Breast epithelium (tissue), 4 donors: Measurements from ENCODE around the gene GFRA1. TPM values are rescaled to one million over a fixed set of nuclear protein-coding genes. Genes with fewer than 3 reads are reported as not detected.

Experiments
- DNase-seq, 2 donors: peaks; one replicate each; pipeline ENCODE4 v3.0.0-alpha.2; 2019; ENCODE audit warnings: low spot score in 2 of 2
- H3K27ac ChIP-seq, 2 donors: fragments of 200-600 bp; sonication (generic) in 1 of 2; one replicate each; pipeline ENCODE4 v1.5.1; 2016 to 2019; ENCODE audit warnings: mild to moderate bottlenecking in 1 of 2
- H3K27me3 ChIP-seq, 2 donors: fragments of 200-600 bp; sonication (generic) in 1 of 2; one replicate each; pipeline versions ENCODE4 v1.5.1 to v1.6.0; 2017 to 2019; ENCODE audit warnings: control low read depth in 1 of 2, mild to moderate bottlenecking in 1 of 2
- H3K36me3 ChIP-seq: fragments of 200-600 bp; one replicate; pipeline ENCODE4 v1.5.1; 2019
- H3K4me1 ChIP-seq, 2 donors: fragments of 200-600 bp; sonication (generic); one replicate each; pipeline ENCODE4 v1.5.1; 2016 to 2019; ENCODE audit warnings: control low read depth in 1 of 2
- H3K4me3 ChIP-seq, 3 donors: fragments of 200-600 bp; sonication (generic); 1 replicate in 2 of 3; 2 replicates in 1 of 3; pipeline ENCODE4 v1.5.1; 2016 to 2019; ENCODE audit warnings: mild to moderate bottlenecking in 3 of 3, moderate library complexity in 2 of 3
- H3K9me3 ChIP-seq, 2 donors: fragments of 200-600 bp; sonication (generic) in 1 of 2; one replicate each; pipeline ENCODE4 v1.5.1; 2016 to 2019; ENCODE audit warnings: control low read depth in 1 of 2
- CTCF ChIP-seq, 3 donors: fragments of 450-650 bp; IDR thresholded peaks; one replicate each; pipeline ENCODE4 v1.5.1; 2016 to 2017; ENCODE audit warnings: antibody characterized with exemption in 3 of 3, mild to moderate bottlenecking in 3 of 3, moderate library complexity in 3 of 3
- POLR2A ChIP-seq: fragments of 450-650 bp; IDR thresholded peaks from one replicate; pipeline ENCODE4 v1.6.1; 2016; ENCODE audit warnings: antibody characterized with exemption, mild to moderate bottlenecking, moderate library complexity
- POLR2AphosphoS5 ChIP-seq, 3 donors: sonication (generic); formaldehyde crosslinking; IDR thresholded peaks; one replicate each; pipeline ENCODE4 v1.6.1; 2017; ENCODE audit warnings: antibody characterized with exemption in 3 of 3
- intact Hi-C: fragments of 100-400 bp; cut with DNase I; formaldehyde crosslinking; loops from one replicate; pipeline ENCODE4 v1.15.1; 2023; ENCODE audit warnings: low total_unique reads
- total RNA-seq, 3 donors: library from RNA; depleted of rRNA; stranded (reverse); fragments of >200 nt; gene quantifications; one replicate each; pipeline ENCODE4 v1.1.0, GENCODE V29; 2016

GFRA1 gene
- total RNA-seq, 3 donors from 2014 or later: 88.2 to 153 (median 98.5) TPM

GRCh38 chr10:116017405-116017804, 255.6 kb downstream of the GFRA1 start:
- Histone ChIP-seq H3K27me3 (no peaks in the 10 kb centered on the region), H3K4me1 (no peaks in the 10 kb centered on the region), H3K27ac (no peak overlapping the region), H3K4me3 (no peak overlapping the region), H3K36me3 (no peaks in the 10 kb centered on the region), H3K9me3 (peaks cover 0 to 6% of the 10 kb centered on the region in 2 donors)
- no peak for DNase-seq
- intact Hi-C loops: no loop called here
- no peak for TF ChIP-seq POLR2A
- TF ChIP-seq CTCF (IDR thresholded peaks at IDR 0.05): no peak
- no peak for TF ChIP-seq POLR2AphosphoS5 (IDR thresholded peaks at IDR 0.05)

- intact Hi-C loops: no loop called here
- TF ChIP-seq POLR2AphosphoS5 (IDR thresholded peaks at IDR 0.05) (no peak), CTCF (IDR thresholded peaks at IDR 0.05) (no peak), POLR2A (no peak)
- Histone ChIP-seq H3K9me3 (peaks cover 0 to 6% of the 10 kb centered on the region in 2 donors), H3K4me3 (no peak overlapping the region), H3K4me1 (no peaks in the 10 kb centered on the region), H3K27ac (no peak overlapping the region), H3K27me3 (no peaks in the 10 kb centered on the region), H3K36me3 (no peaks in the 10 kb centered on the region)
- no peak for DNase-seq
Measured at GRCh38 chr10:116015583-116016333, 257.2 kb downstream of the GFRA1 start.

- Histone ChIP-seq H3K36me3 (no peaks in the 10 kb centered on the region), H3K9me3 (peaks cover 0 to 6% of the 10 kb centered on the region in 2 donors), H3K27me3 (no peaks in the 10 kb centered on the region), H3K4me1 (no peaks in the 10 kb centered on the region), H3K4me3 (no peak overlapping the region), H3K27ac (no peak overlapping the region)
- no peak for DNase-seq
- no peak for TF ChIP-seq POLR2AphosphoS5 (IDR thresholded peaks at IDR 0.05)
- TF ChIP-seq CTCF (IDR thresholded peaks at IDR 0.05): no peak
- no peak for TF ChIP-seq POLR2A
- intact Hi-C loops: no loop called here
Measured at GRCh38 chr10:116014871-116015582, 258.0 kb downstream of the GFRA1 start.

GRCh38 chr10:116014326-116014725, 258.7 kb downstream of the GFRA1 start:
- peaks cover 0 to 6% of the 10 kb centered on the region in 2 donors for H3K9me3 ChIP-seq
- intact Hi-C loops: no loop called here
- no peak overlapping the region for H3K4me3 ChIP-seq
- TF ChIP-seq CTCF (IDR thresholded peaks at IDR 0.05) (no peak), POLR2AphosphoS5 (IDR thresholded peaks at IDR 0.05) (no peak), POLR2A (no peak)
- H3K27me3 ChIP-seq: no peaks in the 10 kb centered on the region
- H3K27ac ChIP-seq: no peak overlapping the region
- no peaks in the 10 kb centered on the region for H3K4me1 ChIP-seq
- no peaks in the 10 kb centered on the region for H3K36me3 ChIP-seq
- DNase-seq: no peak

GRCh38 chr10:116011929-116012328, 261.1 kb downstream of the GFRA1 start:
- Histone ChIP-seq H3K4me3 (no peak overlapping the region), H3K36me3 (no peaks in the 10 kb centered on the region), H3K4me1 (no peaks in the 10 kb centered on the region), H3K27me3 (no peaks in the 10 kb centered on the region), H3K27ac (no peak overlapping the region), H3K9me3 (peaks cover 0 to 6% of the 10 kb centered on the region in 2 donors)
- DNase-seq: no peak
- intact Hi-C loops: no loop called here
- TF ChIP-seq POLR2AphosphoS5 (IDR thresholded peaks at IDR 0.05) (no peak), CTCF (IDR thresholded peaks at IDR 0.05) (no peak), POLR2A (no peak)
